Neuronal stem cell (in vitro differentiated cells): Measurements from ENCODE around the gene IMMP2L.

Experiments used
- DNase-seq: peaks from one replicate; pipeline ENCODE4 v3.0.0-alpha.2; 2013; ENCODE audit warnings: low spot score
- H2AFZ ChIP-seq: one replicate; pipeline ENCODE4 v1.6.1; 2013; ENCODE audit warnings: mild to moderate bottlenecking, low read length, inconsistent platforms
- H2AK5ac ChIP-seq: 2 replicates; pipeline ENCODE4 v1.6.1; 2013; ENCODE audit warnings: low read depth, mild to moderate bottlenecking, inconsistent platforms, low read length, moderate library complexity, mixed read lengths
- H2BK120ac ChIP-seq: 2 replicates; pipeline ENCODE4 v1.6.1; 2013; ENCODE audit warnings: low read depth, mild to moderate bottlenecking, inconsistent platforms, low read length, moderate library complexity, mixed read lengths
- H2BK12ac ChIP-seq: one replicate; pipeline ENCODE4 v1.6.1; 2013; ENCODE audit warnings: low read length, inconsistent platforms
- H2BK15ac ChIP-seq: 2 replicates; pipeline ENCODE4 v1.6.1; 2013; ENCODE audit warnings: mild to moderate bottlenecking, low read length, inconsistent platforms, mixed read lengths
- H2BK5ac ChIP-seq: one replicate; pipeline ENCODE4 v1.6.1; 2013; ENCODE audit warnings: inconsistent platforms, mild to moderate bottlenecking, low read length, moderate library complexity
- H3K14ac ChIP-seq: one replicate; pipeline ENCODE4 v1.6.1; 2013; ENCODE audit warnings: low read length, inconsistent platforms
- H3K18ac ChIP-seq: 2 replicates; pipeline ENCODE4 v1.6.1; 2013; ENCODE audit warnings: low read length, inconsistent platforms
- H3K23ac ChIP-seq: 2 replicates; pipeline ENCODE4 v1.6.1; 2013; ENCODE audit warnings: low read depth, mild to moderate bottlenecking, mixed read lengths, low read length, inconsistent platforms; ENCODE audit not compliant: poor library complexity
- H3K27ac ChIP-seq: replicated peaks from 3 replicates; pipeline ENCODE4 v1.5.1; 2013; ENCODE audit warnings: low read length, inconsistent platforms
- H3K27me3 ChIP-seq, 3 experiments: 2 replicates each; pipeline ENCODE4 v1.6.1; 2013; ENCODE audit warnings: low read length in 3 of 3, mild to moderate bottlenecking in 2 of 3, inconsistent platforms in 1 of 3, low read depth in 1 of 3, mixed read lengths in 1 of 3, moderate library complexity in 1 of 3; ENCODE audit not compliant: control insufficient read depth in 3 of 3, insufficient read depth in 3 of 3
- H3K36me3 ChIP-seq, 2 donors: replicated peaks in 1 of 2; 2 replicates each; pipeline ENCODE4 v1.6.1; 2013; ENCODE audit warnings: low read length in 2 of 2; ENCODE audit not compliant: control insufficient read depth in 2 of 2, insufficient read depth in 2 of 2
- H3K4ac ChIP-seq: 2 replicates; pipeline ENCODE4 v1.6.1; 2013; ENCODE audit warnings: inconsistent platforms, mild to moderate bottlenecking, low read length, moderate library complexity
- H3K4me1 ChIP-seq, 2 donors: 1 replicate in 1 of 2; 2 replicates in 1 of 2; pipeline ENCODE4 v1.6.1; 2013; ENCODE audit warnings: low read length in 2 of 2, low read depth in 1 of 2; ENCODE audit not compliant: control insufficient read depth in 2 of 2, insufficient read depth in 1 of 2
- H3K4me2 ChIP-seq: one replicate; pipeline ENCODE4 v1.6.1; 2013; ENCODE audit warnings: mild to moderate bottlenecking, low read length, inconsistent platforms; ENCODE audit not compliant: insufficient read depth, poor library complexity, severe bottlenecking
- H3K4me3 ChIP-seq, 2 donors: 2 replicates each; pipeline ENCODE4 v1.5.1; 2013; ENCODE audit warnings: low read length in 2 of 2, mild to moderate bottlenecking in 2 of 2, inconsistent platforms in 1 of 2, moderate library complexity in 1 of 2
- H3K79me1 ChIP-seq: one replicate; pipeline ENCODE4 v1.6.1; 2013; ENCODE audit warnings: low read depth, mild to moderate bottlenecking, inconsistent platforms, low read length, moderate library complexity
- H3K9ac ChIP-seq: one replicate; pipeline ENCODE4 v1.6.1; 2013; ENCODE audit warnings: mild to moderate bottlenecking, low read depth, low read length, inconsistent platforms; ENCODE audit not compliant: poor library complexity
- H3K9me3 ChIP-seq, 2 donors: replicated peaks in 1 of 2; 2 replicates each; pipeline versions ENCODE3 to v1.6.1; 2013; ENCODE audit warnings: low read length in 2 of 2, mild to moderate bottlenecking in 2 of 2, inconsistent platforms in 1 of 2, low read depth in 1 of 2, mixed read lengths in 1 of 2, moderate library complexity in 1 of 2; ENCODE audit not compliant: control insufficient read depth in 2 of 2, insufficient read depth in 1 of 2
- H4K8ac ChIP-seq: one replicate; pipeline ENCODE4 v1.6.1; 2013; ENCODE audit warnings: low read depth, mild to moderate bottlenecking, inconsistent platforms, low read length, moderate library complexity
- H4K91ac ChIP-seq: one replicate; pipeline ENCODE4 v1.6.1; 2013; ENCODE audit warnings: low read length, low read depth, mild to moderate bottlenecking, inconsistent platforms; ENCODE audit not compliant: poor library complexity
- WGBS, 2 donors: extraction: QIAGEN DNeasy Blood & Tissue Kit; methylation state at CpG; one replicate each; pipeline ENCODE4 v1.1.7; 2013; ENCODE audit warnings: missing lambda C conversion rate in 2 of 2, mixed read lengths in 1 of 2; ENCODE audit not compliant: insufficient read length in 2 of 2, insufficient replicate concordance in 1 of 2; ENCODE audit errors: extremely low coverage in 2 of 2; 5-methylcytosine and 5-hydroxymethylcytosine counted together

The IMMP2L gene

DNA sequence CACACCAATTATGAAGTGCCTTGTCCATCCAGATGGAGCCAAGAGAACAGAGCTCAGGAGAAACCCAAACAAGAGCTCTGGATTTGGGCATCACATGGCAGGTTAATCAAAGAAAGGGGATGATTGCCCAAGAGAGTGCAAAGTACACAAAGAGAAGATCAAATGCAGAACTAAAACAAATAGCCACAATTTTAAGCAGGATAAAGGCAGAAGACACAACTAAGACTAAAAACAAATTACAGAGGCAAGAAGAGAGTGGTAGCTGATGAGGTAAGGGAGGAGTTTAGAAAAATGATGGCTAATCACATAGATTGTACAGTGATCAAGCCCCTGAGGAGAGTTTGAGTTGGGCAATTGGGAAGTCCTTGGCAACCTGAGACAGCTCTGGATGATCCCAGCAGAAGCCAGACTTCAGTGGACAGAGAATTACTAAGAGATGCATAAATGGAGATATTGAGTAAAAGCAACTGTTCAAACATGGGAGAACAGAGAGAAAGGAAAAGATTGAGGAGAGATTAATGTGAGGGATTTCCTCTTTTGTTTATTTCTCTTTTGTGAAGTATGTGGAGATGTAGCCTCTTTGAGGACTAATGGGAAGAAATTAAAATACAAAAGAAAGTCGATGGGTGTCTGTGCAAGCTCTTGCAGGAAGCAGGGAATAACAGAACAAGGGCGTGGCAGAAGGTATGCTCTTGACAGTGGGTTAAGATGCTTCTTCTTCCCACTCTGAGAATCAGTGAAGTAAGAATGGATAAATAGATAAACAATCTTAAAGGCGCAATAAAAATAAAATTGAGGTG is 369.5 kb downstream of the IMMP2L start:
- 100% methylated on average over 1 of the region's 3 CpGs; no CpG with 5 or more reads in 1 of the 2 donors for WGBS, 2 donors
- H2BK5ac ChIP-seq, result no peak overlapping the region
- H3K27ac ChIP-seq, result no peak overlapping the region
- no peaks in the 10 kb centered on the region for H3K27me3 ChIP-seq
- no peak overlapping the region for H2AK5ac ChIP-seq
- no peaks in the 10 kb centered on the region for H3K4me1 ChIP-seq
- H4K91ac ChIP-seq, result no peak overlapping the region
- H3K9me3 ChIP-seq, result no peaks in the 10 kb centered on the region
- no peak overlapping the region for H3K4ac ChIP-seq
- no peak overlapping the region for H3K9ac ChIP-seq
- H3K4me2 ChIP-seq, result no peak overlapping the region
- no peak overlapping the region for H4K8ac ChIP-seq
- H3K79me1 ChIP-seq, result no peaks in the 10 kb centered on the region
- no peaks in the 10 kb centered on the region for H3K36me3 ChIP-seq
- H3K18ac ChIP-seq, result no peak overlapping the region
- no peak overlapping the region for H2AFZ ChIP-seq
- DNase-seq, result no peak
- H3K4me3 ChIP-seq, result no peak overlapping the region
- no peak overlapping the region for H3K23ac ChIP-seq
- H2BK12ac ChIP-seq, result no peak overlapping the region
- H2BK15ac ChIP-seq, result no peak overlapping the region
- H3K14ac ChIP-seq, result no peak overlapping the region
- no peak overlapping the region for H2BK120ac ChIP-seq

DNA sequence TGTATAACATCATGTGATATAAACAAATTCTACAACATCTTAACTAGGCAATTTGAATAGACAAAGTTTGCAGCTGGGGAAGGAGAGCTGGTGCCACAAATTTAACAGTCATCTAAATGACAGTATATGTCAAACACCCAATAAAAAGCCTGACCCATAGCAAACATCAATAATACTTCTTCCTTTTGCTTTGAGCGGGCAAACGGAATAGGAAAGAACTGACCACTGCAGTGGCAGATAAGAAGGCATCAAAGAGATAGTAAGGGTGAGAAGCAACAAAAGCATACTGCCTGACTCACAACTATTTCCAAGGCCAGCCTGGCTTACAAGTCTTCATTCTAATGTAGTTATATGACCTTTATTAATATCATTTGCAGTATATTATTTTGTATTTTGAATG is 371.5 kb downstream of the IMMP2L start:
- no peak overlapping the region for H2BK120ac ChIP-seq
- no peak overlapping the region for H2BK12ac ChIP-seq
- no peaks in the 10 kb centered on the region for H3K27me3 ChIP-seq
- H2AFZ ChIP-seq, result no peak overlapping the region
- no peak overlapping the region for H3K23ac ChIP-seq
- H3K79me1 ChIP-seq, result no peaks in the 10 kb centered on the region
- WGBS, 2 donors, result no CpG with 5 or more reads among the region's 2 CpGs
- no peak overlapping the region for H4K91ac ChIP-seq
- no peak overlapping the region for H4K8ac ChIP-seq
- no peak overlapping the region for H3K4me3 ChIP-seq
- H3K27ac ChIP-seq, result no peak overlapping the region
- H3K18ac ChIP-seq, result no peak overlapping the region
- H2AK5ac ChIP-seq, result no peak overlapping the region
- DNase-seq, result no peak
- H3K9me3 ChIP-seq, result no peaks in the 10 kb centered on the region
- no peaks in the 10 kb centered on the region for H3K36me3 ChIP-seq
- H3K4me2 ChIP-seq, result no peak overlapping the region
- no peak overlapping the region for H2BK15ac ChIP-seq
- no peak overlapping the region for H3K9ac ChIP-seq
- H3K4me1 ChIP-seq, result no peaks in the 10 kb centered on the region
- H3K4ac ChIP-seq, result no peak overlapping the region
- no peak overlapping the region for H3K14ac ChIP-seq
- H2BK5ac ChIP-seq, result no peak overlapping the region

DNA sequence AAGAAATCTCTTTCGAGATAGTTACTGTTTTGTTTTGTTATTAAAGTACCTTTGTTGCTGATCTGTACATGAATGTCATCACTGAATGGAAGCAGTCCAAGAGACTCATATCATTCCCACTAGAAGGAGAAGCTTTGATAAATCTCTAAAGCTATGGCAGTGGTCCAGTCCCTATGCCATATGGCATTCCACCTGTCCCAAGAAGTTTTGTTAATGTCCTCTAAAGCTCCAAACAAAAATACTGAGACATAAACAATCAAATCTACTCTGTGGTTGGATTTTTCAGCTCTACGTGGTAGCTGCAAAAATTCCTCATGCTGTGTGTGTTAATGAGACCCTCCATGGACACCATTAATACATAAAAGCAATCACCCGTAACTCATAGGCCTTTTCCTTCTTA is 377.3 kb downstream of the IMMP2L start:
- Histone ChIP-seq H3K4ac (no peak overlapping the region), H3K79me1 (no peaks in the 10 kb centered on the region), H3K14ac (no peak overlapping the region), H2BK12ac (no peak overlapping the region), H3K23ac (no peak overlapping the region), H2BK120ac (no peak overlapping the region), H3K9ac (no peak overlapping the region), H4K8ac (no peak overlapping the region), H2BK5ac (no peak overlapping the region), H2BK15ac (no peak overlapping the region), H3K9me3 (no peaks in the 10 kb centered on the region), H2AFZ (no peak overlapping the region), H3K4me3 (no peak overlapping the region), H3K36me3 (no peaks in the 10 kb centered on the region), H3K4me1 (no peaks in the 10 kb centered on the region), H3K18ac (no peak overlapping the region), H3K27ac (no peak overlapping the region), H2AK5ac (no peak overlapping the region), H3K27me3 (no peaks in the 10 kb centered on the region), H4K91ac (no peak overlapping the region), H3K4me2 (no peak overlapping the region)
- no peak for DNase-seq
- WGBS, 2 donors, result no CpG with 5 or more reads among the region's 3 CpGs

DNA sequence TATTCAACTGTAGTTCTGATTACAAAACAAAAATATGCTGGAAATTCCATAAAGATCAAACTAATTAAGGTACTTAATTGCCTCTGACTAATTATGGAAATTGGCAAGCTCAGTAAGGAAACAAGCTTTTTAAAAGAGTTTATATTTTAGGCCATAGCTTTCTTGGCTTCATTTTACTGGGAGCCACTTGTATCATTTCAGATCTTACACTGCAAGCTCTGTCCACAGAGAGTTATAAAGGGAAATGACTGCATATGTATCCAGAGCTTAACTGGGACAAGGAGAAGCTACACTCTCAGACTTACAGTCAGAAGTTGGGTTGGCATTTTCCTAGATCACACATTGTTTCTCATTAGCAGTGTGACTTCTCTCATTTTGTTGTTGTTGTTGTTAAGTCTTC is 379.0 kb downstream of the IMMP2L start:
- H3K23ac ChIP-seq, result no peak overlapping the region
- no peaks in the 10 kb centered on the region for H3K79me1 ChIP-seq
- DNase-seq, result no peak
- no peak overlapping the region for H3K4me2 ChIP-seq
- no peak overlapping the region for H2BK5ac ChIP-seq
- no peak overlapping the region for H4K91ac ChIP-seq
- H3K4me1 ChIP-seq, result no peaks in the 10 kb centered on the region
- H3K18ac ChIP-seq, result no peak overlapping the region
- no peak overlapping the region for H3K14ac ChIP-seq
- no peaks in the 10 kb centered on the region for H3K27me3 ChIP-seq
- no peak overlapping the region for H3K9ac ChIP-seq
- no peak overlapping the region for H2BK12ac ChIP-seq
- H4K8ac ChIP-seq, result no peak overlapping the region
- no peak overlapping the region for H2BK120ac ChIP-seq
- no peak overlapping the region for H2AFZ ChIP-seq
- H2AK5ac ChIP-seq, result no peak overlapping the region
- H3K36me3 ChIP-seq, result no peaks in the 10 kb centered on the region
- H3K4me3 ChIP-seq, result no peak overlapping the region
- no peak overlapping the region for H2BK15ac ChIP-seq
- H3K4ac ChIP-seq, result no peak overlapping the region
- H3K9me3 ChIP-seq, result no peaks in the 10 kb centered on the region
- H3K27ac ChIP-seq, result no peak overlapping the region
